ENCODE data around the gene SLC12A5.

SLC12A5 gene

DNA sequence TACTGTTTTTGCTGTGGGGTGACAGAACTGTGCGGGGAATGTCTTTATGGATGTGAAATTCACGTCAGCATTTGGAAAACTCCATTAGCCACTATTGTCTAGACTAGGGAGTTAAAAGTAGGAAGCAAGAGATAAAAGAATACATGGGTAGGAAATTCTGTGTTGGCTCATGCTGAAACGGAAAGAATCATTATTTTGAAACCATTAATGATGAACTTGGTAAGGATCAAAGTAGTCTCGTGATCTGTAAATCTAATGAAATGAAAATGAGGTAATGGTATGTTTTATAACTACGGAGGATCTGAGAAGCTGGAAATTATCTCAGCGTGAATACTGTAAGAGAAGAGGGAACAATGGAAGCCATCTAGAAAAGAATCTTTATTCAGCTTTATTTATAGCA is 78.0 kb downstream of the SLC12A5 start:
- Histone ChIP-seq H2BK120ac (ENCODE audit: low read depth, low read length) (no peak overlapping the region), H3K36me3 (ENCODE audit: control insufficient read depth, insufficient read depth, low read length) (no peaks in the 10 kb centered on the region), H4K5ac (ENCODE audit: low read length) (no peak overlapping the region), H4K8ac (ENCODE audit: low read depth, low read length) (no peak overlapping the region), H2BK5ac (ENCODE audit: low read length) (no peak overlapping the region), H2AK5ac (ENCODE audit: low read length) (no peak overlapping the region), H2BK15ac (replicated peaks; ENCODE audit: low read depth) (no peak overlapping the region), H3K4ac (ENCODE audit: low read depth, low read length) (no peak overlapping the region), H3K79me2 (ENCODE audit: control insufficient read depth, insufficient read depth, low read length) (no peaks in the 10 kb centered on the region), H3K4me3 (ENCODE audit: low read length) (no peak overlapping the region), H3K27ac (ENCODE audit: low read depth, low read length) (no peak overlapping the region), H3K18ac (ENCODE audit: low read length) (no peak overlapping the region), H3K79me1 (ENCODE audit: low read length) (no peaks in the 10 kb centered on the region), H3K4me2 (ENCODE audit: low read length) (no peak overlapping the region), H3K4me1 (ENCODE audit: control insufficient read depth, low read depth, low read length) (no peaks in the 10 kb centered on the region), H3K27me3 (ENCODE audit: insufficient read depth, low read length, poor library complexity) (no peaks in the 10 kb centered on the region), H3K9ac (ENCODE audit: low read length) (no peak overlapping the region), H3K56ac (ENCODE audit: low read length) (no peak overlapping the region), H3K23ac (ENCODE audit: low read length) (no peak overlapping the region)
- 100% methylated on average over 2 of the region's 6 CpGs for WGBS (ENCODE audit: extremely low coverage, insufficient coverage, low lambda C conversion rate)
- no peak for DNase-seq

DNA sequence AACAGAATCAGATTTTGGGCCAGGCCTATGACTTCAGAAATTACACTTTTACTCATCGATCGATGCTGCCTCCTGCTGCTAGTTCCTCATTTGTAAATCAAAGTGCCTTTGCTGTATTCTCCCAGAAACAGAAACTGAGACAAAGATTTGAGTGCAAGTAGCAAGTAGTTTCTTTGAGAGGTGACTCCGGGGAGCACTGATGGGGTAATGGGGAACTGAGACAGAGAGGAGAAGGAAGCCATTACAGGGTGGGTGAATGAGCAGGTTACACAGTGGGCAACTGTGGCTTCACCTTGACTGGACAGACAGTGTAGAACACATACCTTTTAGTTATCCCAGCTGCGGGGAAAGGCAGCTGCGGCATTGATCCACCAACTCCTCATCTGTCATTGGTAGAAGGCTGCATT is 79.4 kb downstream of the SLC12A5 start:
- Histone ChIP-seq H3K79me2 (ENCODE audit: control insufficient read depth, insufficient read depth, low read length) (no peaks in the 10 kb centered on the region), H3K4me2 (ENCODE audit: low read length) (no peak overlapping the region), H3K27ac (ENCODE audit: low read depth, low read length) (no peak overlapping the region), H3K4me3 (ENCODE audit: low read length) (no peak overlapping the region), H2BK15ac (replicated peaks; ENCODE audit: low read depth) (no peak overlapping the region), H3K4ac (ENCODE audit: low read depth, low read length) (no peak overlapping the region), H3K18ac (ENCODE audit: low read length) (no peak overlapping the region), H4K8ac (ENCODE audit: low read depth, low read length) (no peak overlapping the region), H4K5ac (ENCODE audit: low read length) (no peak overlapping the region), H3K9ac (ENCODE audit: low read length) (no peak overlapping the region), H3K23ac (ENCODE audit: low read length) (no peak overlapping the region), H2AK5ac (ENCODE audit: low read length) (no peak overlapping the region), H3K36me3 (ENCODE audit: control insufficient read depth, insufficient read depth, low read length) (no peaks in the 10 kb centered on the region), H3K27me3 (ENCODE audit: insufficient read depth, low read length, poor library complexity) (no peaks in the 10 kb centered on the region), H2BK120ac (ENCODE audit: low read depth, low read length) (no peak overlapping the region), H3K4me1 (ENCODE audit: control insufficient read depth, low read depth, low read length) (no peaks in the 10 kb centered on the region), H2BK5ac (ENCODE audit: low read length) (no peak overlapping the region), H3K79me1 (ENCODE audit: low read length) (no peaks in the 10 kb centered on the region), H3K56ac (ENCODE audit: low read length) (no peak overlapping the region)
- no CpG with 5 or more reads among the region's 5 CpGs for WGBS (ENCODE audit: extremely low coverage, insufficient coverage, low lambda C conversion rate)
- DNase-seq = no peak

DNA sequence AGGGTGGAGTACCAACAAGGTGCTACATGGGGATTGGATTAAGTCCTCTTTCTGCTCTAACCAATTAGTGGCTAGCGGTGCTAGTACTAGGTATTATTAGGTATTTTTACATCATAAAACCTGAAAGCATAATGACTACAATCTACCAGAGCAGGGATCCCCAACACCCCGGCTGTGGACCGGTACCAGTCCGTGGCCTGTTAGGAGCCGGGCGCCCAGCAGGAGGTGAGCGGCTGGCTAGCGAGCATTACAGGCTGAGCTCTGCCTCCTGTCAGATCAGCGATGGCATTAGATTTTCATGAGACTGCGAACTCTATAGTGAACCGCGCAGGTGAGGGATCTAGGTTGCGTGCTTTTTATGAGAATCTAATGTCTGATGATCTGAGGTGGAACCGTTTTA is 80.0 kb downstream of the SLC12A5 start:
- WGBS (ENCODE audit: extremely low coverage, insufficient coverage, low lambda C conversion rate) = no CpG with 5 or more reads among the region's 14 CpGs
- no peaks in the 10 kb centered on the region for H3K27me3 ChIP-seq (ENCODE audit: insufficient read depth, low read length, poor library complexity)
- DNase-seq = no peak

More for the DNA sequence above, 80.0 kb downstream of the SLC12A5 start:
- Histone ChIP-seq H3K4me2 (ENCODE audit: low read length) (no peak overlapping the region), H3K79me1 (ENCODE audit: low read length) (no peaks in the 10 kb centered on the region), H2BK5ac (ENCODE audit: low read length) (no peak overlapping the region), H3K4ac (ENCODE audit: low read depth, low read length) (no peak overlapping the region), H3K27ac (ENCODE audit: low read depth, low read length) (no peak overlapping the region), H2BK120ac (ENCODE audit: low read depth, low read length) (no peak overlapping the region), H3K79me2 (ENCODE audit: control insufficient read depth, insufficient read depth, low read length) (no peaks in the 10 kb centered on the region), H2AK5ac (ENCODE audit: low read length) (no peak overlapping the region), H2BK15ac (replicated peaks; ENCODE audit: low read depth) (no peak overlapping the region), H3K23ac (ENCODE audit: low read length) (no peak overlapping the region), H3K56ac (ENCODE audit: low read length) (no peak overlapping the region), H4K5ac (ENCODE audit: low read length) (no peak overlapping the region), H3K4me3 (ENCODE audit: low read length) (no peak overlapping the region), H3K9ac (ENCODE audit: low read length) (no peak overlapping the region), H3K18ac (ENCODE audit: low read length) (no peak overlapping the region), H3K4me1 (ENCODE audit: control insufficient read depth, low read depth, low read length) (no peaks in the 10 kb centered on the region), H4K8ac (ENCODE audit: low read depth, low read length) (no peak overlapping the region), H3K36me3 (ENCODE audit: control insufficient read depth, insufficient read depth, low read length) (no peaks in the 10 kb centered on the region)

All from mesendoderm (in vitro differentiated cells).